GM19324 (cell line): ENCODE data around the gene YTHDF1.

ENCODE experiments used
- ATAC-seq: cut with Tn5 transposase; IDR thresholded peaks from one replicate; pipeline ENCODE4 v1.9.1; 2021; ENCODE audit warnings: mild to moderate bottlenecking, moderate library complexity; ENCODE audit not compliant: unreplicated experiment, low FRiP score

YTHDF1 gene

GRCh38 chr20:63249891-63250290 is 34.0 kb upstream of the YTHDF1 start:
- ATAC-seq, result no peak

GRCh38 chr20:63248835-63249591 is 33.1 kb upstream of the YTHDF1 start:
- ATAC-seq, result no peak

- no peak for ATAC-seq
Observed at GRCh38 chr20:63247671-63248228, 31.8 kb upstream of the YTHDF1 start.

- no peak for ATAC-seq
Observed at GRCh38 chr20:63246490-63247288, 30.8 kb upstream of the YTHDF1 start.

- ATAC-seq, result no peak
Observed at GRCh38 chr20:63244468-63244867, 28.5 kb upstream of the YTHDF1 start.

GRCh38 chr20:63243604-63244247 is 27.8 kb upstream of the YTHDF1 start:
- no peak for ATAC-seq

GRCh38 chr20:63242736-63243135 is 26.8 kb upstream of the YTHDF1 start:
- ATAC-seq, result no peak

GRCh38 chr20:63241272-63241671 is 25.3 kb upstream of the YTHDF1 start:
- no peak for ATAC-seq

- no peak for ATAC-seq
Observed at GRCh38 chr20:63240004-63240403, 24.1 kb upstream of the YTHDF1 start.

GRCh38 chr20:63239431-63239830 is 23.5 kb upstream of the YTHDF1 start:
- ATAC-seq, result no peak

GRCh38 chr20:63238514-63239125 is 22.7 kb upstream of the YTHDF1 start:
- no peak for ATAC-seq

GRCh38 chr20:63238031-63238430 is 22.1 kb upstream of the YTHDF1 start:
- ATAC-seq, result no peak

GRCh38 chr20:63236116-63236837 is 20.3 kb upstream of the YTHDF1 start:
- no peak for ATAC-seq

- no peak for ATAC-seq
Observed at GRCh38 chr20:63235399-63235983, 19.6 kb upstream of the YTHDF1 start, which contains the start of gene BIRC7. TSS of gene BIRC7 (plus strand) at chr20:63235905. CDS start at chr20:63236097, 192 bp downstream.

GRCh38 chr20:63234693-63235398 is 18.9 kb upstream of the YTHDF1 start:
- no peak for ATAC-seq

- no peak for ATAC-seq
Observed at GRCh38 chr20:63233924-63234323, 18.0 kb upstream of the YTHDF1 start.

GRCh38 chr20:63233061-63233344 is 17.1 kb upstream of the YTHDF1 start:
- ATAC-seq, result no peak

- no peak for ATAC-seq
Observed at GRCh38 chr20:63232235-63233060, 16.5 kb upstream of the YTHDF1 start.
